GM19025 (cell line): ENCODE results near the gene CA10.

ENCODE experiments used
- ATAC-seq: cut with Tn5 transposase; IDR thresholded peaks from one replicate; pipeline ENCODE4 v1.9.1; 2021; ENCODE audit warnings: mild to moderate bottlenecking, low read depth, moderate library complexity; ENCODE audit not compliant: unreplicated experiment

The CA10 gene

DNA sequence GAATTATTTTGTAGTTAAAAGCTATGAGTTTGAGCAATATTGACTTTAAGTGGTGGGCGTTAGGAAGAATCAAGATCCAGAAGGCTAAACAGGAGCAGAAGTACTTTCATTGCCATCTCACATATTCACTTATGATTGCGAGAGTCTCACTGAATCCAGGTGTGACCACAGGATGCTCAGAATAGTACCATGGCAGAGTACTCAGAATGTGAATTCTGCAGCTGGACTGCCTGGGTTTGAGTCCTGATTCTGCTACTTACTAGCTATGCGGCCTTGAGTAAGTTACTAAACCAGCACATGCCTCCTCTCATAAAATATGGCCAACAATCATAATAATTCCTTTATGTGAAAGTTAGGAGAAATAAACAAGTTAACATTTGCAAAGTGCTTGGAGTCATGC is 109.5 kb downstream of the CA10 start:
- no peak for ATAC-seq

DNA sequence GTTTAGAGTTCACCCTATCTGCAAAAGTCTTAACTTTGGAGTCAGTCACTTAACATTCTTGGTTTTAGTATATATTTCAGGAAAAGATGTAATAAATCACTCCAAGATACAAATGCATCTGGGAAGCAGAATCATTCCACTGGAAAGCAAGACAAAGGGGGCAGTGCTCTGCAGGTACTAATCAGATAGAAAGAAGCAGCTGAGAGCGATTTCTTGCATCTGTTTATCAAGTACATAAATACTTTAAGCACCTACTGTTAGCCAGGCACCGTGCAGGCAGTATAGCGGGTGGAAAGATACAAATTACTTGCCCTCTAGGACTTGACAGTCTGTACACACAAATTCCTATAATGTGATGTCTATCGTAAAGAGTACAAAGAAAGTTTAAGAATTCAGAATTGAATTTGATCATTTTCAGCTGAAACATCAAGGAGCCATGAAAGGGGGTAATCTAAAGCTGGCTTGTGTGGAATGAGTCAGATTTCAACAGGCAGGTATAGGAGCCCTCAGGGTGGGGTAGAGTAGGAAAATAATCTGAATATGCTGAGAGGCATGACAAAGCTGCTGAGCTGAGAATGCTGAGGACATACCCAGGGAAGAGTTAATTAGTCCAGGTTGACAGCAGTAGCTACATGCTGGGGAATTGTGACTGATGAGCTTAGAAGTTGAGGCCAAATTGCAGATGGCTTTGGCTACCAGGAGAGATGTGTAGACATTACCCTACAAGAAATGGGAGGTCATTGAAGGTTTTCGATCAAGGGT is 110.2 kb downstream of the CA10 start:
- no peak for ATAC-seq

DNA sequence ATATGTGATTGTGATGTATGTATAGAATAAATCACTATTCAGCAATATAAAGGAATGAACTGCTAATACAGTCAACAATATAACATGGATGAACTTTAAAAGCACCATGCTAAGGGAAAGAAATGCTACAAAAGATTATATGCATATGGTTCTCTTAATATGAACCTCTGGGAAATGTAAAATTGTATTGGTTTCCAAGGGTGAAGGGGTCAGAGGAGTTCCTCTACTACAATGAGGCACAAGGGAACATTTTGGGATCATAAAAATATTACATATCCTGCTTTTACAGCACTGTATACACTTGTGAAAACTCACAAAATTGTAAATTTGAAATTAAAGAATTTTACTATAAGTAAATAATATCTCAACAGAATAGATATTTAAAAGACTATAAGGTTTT is 111.4 kb downstream of the CA10 start:
- no peak for ATAC-seq

DNA sequence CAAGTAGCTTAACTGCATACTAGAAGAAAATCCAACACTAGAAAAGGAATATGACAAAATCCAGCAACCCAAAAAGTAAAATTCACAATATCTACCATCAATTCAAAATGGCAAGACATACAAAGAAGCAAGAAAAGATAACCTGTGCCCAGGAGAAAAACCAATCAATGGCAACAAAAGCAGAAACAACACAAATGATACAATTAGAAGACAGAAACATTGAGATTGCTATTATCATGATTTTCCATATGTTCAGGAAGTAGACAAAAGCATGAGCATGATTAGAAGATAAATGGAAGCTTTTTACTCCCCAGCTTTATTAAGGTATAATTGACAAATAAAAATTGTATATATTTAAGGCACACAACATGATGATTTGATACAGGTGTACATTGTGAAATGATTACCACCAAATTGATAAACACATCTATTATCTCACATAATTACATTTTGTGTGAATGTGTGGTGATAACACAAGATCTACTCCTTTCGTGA is 117.3 kb downstream of the CA10 start:
- ATAC-seq, result no peak

DNA sequence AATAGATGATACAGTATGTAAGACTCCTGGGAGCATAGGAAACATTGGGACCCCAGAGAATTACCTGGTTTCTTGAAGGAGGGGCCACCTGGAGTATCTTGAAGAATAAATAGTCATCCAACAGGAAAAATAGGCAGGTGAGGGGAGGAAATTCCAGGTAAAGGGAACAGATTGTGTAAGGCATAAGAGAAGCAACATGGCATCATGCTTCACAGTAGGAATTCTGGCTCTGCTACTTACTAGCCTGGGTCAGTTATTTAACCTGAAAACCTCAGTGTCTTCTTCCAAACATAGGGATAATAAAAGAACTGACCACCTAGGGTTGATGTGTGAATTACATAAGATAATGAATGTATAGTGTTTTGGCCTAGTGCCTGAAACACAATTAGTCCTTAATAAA is 122.1 kb downstream of the CA10 start:
- no peak for ATAC-seq

DNA sequence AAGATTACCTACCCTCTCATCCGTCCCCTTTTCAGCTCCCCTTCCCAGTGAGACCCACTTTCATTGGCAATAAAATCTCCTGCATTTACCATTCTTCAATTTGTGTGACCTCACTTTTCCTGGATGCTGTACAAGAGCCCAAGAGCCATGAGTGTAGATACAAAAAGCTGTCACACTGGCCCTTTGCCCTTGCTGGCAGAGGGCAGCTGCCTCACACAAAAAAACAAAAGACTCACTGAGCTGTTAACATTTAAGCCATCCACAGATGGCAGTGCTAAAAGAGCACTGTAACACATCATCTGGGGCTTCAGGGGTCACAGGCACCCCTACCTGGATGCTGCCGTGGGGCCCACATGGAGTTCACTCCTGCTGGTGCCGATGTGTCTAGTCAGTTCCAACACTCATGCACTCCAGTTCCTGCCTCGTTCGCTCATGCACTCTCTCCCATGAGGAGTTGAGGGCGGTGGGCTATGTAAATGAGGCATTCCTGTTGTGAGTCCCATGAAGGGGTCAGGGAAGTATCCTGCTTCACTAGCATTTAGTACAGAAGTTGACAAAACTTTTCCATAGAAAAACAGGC is 123.1 kb downstream of the CA10 start:
- ATAC-seq, result no peak

DNA sequence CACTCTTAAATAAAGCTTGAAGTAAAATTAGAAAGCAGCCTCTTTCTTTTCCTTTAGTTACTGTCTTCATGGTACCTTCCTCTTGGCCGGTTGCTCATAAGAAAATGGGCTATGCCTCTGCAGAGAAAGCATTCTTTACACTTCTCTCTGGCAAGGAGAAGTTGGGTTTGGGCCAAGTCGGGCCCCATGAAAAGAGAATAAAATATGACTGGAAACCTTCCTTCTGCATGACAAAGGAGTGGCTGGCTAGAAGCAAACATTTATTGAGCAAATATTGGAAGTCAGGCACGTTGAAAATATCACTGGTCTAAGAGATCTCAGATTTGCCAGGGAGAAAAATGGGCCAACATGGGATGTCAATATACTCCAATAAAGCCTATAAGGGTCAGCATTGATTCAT is 126.1 kb downstream of the CA10 start:
- ATAC-seq, result no peak

DNA sequence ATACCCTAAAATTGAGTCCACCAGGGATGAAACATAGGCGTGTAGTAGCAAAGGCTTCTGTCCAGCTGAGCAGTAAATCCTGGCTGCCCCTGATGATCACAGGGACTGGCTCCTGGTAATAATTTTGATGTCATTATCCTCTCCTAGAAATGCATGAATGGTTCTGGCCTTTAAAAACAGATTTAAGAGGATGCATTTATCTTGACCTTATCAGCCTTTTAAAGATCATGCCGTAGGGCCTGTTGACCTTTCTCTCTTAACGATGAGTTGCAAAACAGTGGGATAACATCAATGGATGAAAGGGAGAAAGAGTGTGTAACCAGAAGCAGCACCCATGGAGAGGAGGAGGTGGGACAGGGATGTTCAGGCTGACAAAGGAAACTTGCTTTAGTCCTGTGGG is 128.5 kb downstream of the CA10 start:
- no peak for ATAC-seq

DNA sequence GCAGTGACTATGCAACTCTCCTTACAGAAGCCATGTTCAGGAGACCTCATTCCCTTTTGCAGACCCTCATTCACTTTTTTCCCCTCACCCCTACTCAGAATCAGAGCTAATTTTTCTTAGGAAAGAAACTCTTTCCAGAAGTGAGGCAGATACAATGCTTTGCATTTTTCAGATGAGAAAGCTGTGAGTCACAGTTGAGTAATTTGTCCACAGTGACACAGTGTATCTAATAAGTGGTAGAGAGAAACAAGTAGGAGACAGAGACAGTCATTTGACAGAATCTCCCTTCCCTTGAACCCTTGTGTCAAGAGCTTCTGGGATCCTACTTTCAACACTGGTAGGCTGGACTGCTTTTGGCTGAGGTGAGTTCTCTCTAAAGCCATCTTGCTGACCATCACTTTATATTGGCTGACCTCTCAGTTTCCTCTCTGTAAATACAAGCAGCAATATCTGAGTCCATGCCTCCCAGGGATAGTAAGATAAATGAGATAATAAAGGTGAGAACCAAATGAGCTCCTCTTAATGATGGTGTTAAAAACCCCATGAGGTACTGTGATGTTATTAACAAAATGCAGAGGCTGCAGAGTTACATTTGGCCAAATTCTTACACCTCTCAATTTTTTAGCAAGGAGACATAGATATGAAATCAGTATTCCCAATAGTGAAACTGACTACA is 130.8 kb downstream of the CA10 start:
- ATAC-seq, result no peak

DNA sequence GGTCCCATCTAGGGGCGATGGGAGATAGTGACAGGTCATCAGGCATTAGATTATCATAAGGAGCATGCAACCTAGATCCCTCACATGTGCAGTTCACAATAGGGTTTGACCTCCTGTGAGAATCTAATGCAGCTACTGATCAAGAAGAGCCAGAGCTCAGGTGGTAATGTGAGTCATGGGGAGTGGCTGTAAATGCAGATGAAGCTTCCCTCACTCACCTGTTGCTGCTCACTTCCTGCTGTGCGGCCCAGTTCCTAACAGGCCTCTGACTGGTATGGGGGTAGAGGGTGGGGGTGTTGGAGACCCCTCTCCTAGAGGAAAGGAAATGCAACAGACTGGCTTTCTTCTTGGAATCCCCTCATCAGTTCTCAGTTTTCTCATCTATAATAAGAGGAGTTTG is 131.4 kb downstream of the CA10 start:
- ATAC-seq, result no peak

DNA sequence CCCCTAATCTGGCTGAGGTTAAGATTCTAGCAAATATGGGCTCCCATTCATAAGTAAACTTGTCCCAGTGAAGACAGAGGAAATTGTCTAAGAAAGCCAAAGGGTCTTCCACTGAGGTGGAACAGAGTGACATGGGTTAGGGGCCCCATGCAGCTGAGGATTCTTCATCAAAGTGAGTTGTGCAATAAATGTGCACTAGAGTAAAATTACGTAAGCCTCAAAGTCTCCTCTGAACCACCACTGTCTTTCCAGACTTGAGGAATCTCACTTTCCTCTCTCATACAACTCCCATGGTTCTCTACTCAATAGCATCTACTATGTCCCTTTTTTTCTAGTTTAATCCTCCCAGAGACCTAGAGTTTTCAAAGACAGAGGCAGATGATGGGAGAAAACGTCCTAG is 132.4 kb downstream of the CA10 start:
- ATAC-seq, result no peak

DNA sequence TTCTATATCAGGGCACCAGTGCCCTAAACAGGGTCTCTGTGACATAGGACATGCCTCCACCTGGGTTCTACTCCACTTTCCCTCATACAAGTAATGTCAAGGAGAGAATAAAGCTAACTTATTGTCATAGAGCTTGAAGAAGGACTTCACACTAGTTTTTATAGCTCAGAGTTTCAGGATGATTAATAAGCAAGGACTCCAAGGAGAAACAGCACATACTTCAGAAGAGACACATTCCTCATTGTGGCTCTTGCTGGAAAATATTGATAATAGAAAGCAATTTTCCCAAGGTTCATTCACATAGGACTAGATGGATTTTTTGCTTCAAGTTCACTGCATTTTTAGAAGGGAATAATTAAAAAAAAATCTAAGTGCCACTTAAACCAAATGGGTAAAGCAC is 133.3 kb downstream of the CA10 start:
- ATAC-seq, result no peak

DNA sequence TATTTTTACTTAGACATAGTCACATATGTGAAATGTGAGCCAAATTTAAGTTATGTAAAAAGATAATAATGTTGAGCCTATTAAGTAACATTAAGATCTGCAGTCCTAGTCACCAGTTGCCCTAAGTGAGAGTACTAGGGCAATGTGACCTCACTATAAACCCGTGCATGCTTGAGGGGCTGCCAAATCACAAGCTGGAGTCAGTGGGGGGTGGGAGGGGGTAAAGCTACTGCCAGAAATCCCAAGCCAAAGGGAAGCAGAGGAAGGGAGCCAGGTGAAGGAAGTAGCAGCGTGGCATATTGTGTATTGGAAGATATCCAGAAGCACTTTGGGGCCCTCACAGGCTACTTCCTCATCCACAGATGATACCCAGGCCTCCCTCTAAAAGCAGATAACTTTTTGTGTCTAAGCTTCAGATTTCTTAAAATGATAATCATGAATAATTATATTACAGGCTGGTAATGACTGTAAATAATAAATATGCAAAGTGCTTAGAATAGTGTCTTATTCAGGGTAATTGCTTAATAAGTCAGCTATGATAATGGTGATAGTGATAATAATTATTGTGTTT is 134.1 kb downstream of the CA10 start:
- ATAC-seq, result no peak

DNA sequence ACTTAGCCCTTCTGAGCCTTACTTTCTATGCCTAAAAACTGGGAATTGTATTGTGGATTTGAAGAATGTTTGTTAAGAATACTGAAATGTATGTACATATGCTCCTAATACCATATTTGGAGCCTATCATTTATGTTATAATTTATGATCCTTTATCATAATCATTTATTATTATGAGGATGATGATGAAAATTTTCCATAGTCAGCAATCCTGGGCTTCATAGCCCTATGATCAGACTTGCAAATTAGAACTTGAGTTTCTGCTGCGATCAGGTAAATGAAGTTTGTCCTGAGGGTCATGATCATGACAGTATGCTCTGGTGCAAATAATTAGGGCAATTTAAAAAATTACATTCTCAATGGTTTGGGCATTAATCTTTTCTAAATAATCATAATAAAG is 147.4 kb downstream of the CA10 start:
- no peak for ATAC-seq

DNA sequence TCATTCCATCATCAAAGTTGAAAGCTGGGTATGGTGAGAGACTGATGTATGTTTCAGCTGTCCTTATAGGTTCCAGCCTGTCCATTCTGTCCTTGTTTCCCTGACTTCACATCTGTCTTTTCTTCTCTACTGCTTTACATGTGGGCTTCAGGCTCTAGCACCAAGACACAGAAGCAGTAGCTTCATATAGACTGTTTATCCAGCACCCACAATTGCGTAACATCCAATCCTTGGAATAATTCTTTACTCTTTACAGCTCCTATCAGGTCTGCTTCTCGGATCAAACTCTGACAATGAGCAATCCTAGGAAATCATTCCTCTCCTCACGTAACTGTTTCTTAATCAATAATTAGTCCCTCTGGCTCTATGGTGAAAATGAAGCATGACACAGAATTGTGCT is 158.9 kb downstream of the CA10 start:
- ATAC-seq, result no peak

DNA sequence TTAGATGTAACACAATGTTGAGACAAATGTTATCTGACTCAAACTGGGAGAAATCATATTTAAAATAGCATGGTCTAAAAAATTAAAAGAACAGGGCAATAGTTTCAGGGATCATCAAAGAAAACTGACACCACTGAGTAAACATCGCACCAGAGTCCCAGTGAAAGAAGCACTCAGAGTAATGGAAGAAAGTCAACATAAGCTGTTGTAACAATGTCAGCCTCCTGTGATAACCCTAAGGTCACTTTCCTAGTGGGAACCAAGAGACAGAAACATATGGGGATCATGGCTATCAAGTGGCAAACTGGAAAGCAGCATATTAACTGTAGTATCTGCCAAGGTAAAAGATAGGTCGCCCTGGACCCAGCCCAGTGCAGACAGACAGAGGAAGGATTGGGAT is 160.8 kb downstream of the CA10 start:
- ATAC-seq, result no peak

DNA sequence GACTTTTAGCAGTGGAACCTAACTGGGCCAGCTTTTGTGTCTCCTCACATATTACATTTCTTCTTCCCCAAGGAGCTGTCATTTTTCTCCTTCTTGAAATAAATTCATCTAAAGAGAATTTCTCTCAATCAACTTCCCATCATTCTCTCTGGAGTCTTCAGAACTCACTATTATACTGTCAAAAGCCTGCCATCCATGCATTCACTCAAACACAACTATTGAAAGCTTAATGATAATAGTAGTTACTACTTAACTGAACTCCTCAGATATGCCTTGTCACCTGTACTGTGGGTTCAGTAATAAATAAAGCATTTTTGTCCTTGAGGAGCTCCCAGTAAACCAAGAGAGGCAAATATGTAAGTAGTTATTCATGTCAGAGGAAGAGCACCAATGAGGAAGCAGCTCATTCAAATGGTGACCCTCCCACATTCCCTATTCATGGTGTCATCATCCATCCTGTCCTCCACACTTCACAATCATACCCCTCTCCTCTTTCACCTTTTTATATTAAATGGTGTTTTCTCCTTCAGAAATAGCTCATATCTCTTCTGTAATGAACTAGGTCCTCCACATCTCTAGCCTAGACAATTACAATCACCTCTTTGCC is 162.6 kb downstream of the CA10 start:
- no peak for ATAC-seq

DNA sequence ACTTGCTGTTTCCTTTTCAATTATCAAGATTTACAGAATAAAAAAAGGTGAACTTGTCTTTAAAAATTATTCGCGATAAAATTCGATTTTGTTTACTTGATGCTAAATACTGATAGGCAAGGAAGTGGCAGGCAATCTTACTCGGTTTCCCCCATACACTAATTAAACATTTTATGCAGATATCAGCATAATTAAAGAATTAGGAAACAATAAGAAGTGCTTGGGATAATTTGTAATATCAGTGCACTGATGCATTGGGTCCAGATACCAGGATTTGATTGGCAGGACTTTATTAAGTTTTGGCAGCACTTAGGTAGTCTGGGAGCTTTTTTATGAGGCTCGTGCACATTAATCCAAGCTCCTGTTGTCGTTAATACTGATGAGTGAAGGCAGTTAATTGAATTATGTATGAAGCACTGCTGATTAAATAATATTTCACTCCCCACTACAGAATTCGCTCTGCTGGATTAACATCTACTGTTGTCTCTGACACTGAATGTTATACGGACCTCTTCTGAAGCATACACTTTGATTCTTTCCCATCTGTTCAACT is 165.6 kb downstream of the CA10 start:
- no peak for ATAC-seq

DNA sequence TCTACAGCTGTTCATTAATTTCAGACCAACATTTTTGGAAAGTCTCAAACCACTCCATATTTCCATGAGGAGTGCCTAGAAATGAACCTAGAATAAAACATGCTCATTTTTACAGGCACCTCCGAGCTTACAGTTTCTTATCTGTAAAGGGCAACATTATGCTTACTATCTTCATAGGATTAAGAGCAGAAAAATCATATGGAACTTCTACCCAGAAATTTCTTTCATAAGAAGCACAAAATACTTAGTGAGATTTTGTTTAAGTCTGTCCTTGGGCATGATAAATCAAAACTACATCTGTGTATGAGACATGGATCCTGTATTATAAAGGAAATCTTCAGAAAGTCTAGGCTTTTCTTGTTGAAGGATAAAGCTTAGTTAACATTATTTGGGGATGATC is 187.4 kb downstream of the CA10 start:
- ATAC-seq, result no peak

DNA sequence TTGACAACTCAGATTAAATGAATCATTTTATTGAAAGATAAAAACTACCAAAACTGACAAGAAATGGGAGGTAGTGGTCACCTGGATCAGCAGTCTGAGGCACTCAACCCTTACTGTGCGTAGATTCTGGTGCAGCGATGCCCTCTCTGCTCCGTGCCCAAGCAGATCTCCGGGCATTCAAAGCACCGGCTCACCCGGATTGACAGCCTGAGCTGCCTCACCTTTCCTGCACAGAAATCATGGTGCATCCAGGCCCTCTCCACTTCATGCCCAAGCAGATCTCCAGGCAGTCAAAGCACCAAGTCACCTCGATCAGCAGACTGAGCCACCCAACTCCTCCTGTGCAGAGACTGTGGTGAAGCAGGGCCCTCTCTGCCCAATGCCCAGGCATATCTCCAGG is 196.8 kb downstream of the CA10 start:
- no peak for ATAC-seq

DNA sequence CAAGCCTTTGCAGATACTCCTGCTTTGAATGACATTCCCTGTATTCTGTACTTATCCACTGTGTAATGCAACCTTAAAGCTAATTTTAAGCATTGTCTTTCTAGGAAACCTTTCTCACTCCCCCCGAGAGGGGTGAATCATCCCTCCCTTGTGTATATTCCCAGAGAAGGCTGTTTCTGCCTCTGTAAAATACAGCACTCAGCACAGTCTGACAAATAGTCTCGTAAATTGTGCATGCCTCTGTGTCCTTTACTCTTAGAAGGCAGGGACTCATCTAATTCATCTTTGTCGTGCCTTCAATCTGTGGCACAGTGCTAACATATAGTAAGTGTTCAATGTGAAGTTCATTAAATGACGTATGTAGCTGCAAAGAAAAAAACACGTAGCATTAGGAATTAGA is 200.7 kb downstream of the CA10 start:
- ATAC-seq, result no peak
